Measurements from ENCODE around the gene DAB1.

DAB1 gene

GRCh38 chr1:56979986-56980755 is 443.7 kb downstream of the DAB1 start:
- no peak for DNase-seq (ENCODE audit: low read depth)
- TF ChIP-seq CTCF (IDR thresholded peaks at IDR 0.05; ENCODE audit: control insufficient read depth, insufficient read depth, low read depth, low read length, missing control alignments): no peak
- H3K4me3 ChIP-seq (ENCODE audit: control insufficient read depth, low read depth, low read length): no peak overlapping the region

DNA sequence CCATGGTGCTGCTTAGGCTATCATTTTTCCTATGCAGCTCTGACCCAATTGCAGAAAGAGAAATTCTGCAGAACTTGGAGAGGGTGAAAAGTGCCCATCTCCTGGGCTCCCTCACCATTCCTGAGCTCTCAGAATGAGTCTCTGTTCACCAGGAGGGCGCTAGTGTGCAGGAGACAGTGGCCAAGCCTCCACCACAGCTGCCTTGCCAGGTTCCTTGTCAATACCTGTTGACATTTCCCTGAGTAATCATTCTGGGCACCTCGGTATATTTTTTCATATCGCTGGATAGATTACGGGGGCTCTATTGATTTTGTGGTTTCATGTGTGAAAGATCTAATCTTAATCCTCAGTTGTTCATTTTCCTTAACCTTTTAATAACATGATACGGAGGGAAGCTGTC is 445.0 kb downstream of the DAB1 start:
- no peak for TF ChIP-seq CTCF (IDR thresholded peaks at IDR 0.05; ENCODE audit: control insufficient read depth, insufficient read depth, low read depth, low read length, missing control alignments)
- no peak for DNase-seq (ENCODE audit: low read depth)
- no peak overlapping the region for H3K4me3 ChIP-seq (ENCODE audit: control insufficient read depth, low read depth, low read length)

DNA sequence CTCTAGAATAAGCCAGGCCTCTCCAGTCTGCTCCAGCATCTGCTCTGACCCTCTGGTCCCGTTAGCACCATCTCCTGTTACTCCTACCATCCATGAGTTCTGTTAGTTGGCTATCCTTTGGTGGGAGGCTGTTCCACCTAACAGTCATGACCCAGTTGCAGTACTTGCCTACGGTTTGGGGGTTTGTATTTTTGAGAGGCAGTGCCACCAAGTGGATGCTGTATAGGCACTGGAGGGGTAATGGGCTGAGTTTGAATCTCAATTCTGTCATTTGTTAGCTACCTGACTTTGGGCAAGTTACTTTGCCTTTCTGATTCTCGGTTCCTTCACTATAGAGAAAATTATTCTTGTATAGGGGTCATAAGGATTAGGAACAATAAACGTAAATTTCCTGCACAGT is 445.9 kb downstream of the DAB1 start:
- peak; percentile 43 for TF ChIP-seq CTCF (IDR thresholded peaks at IDR 0.05; ENCODE audit: control insufficient read depth, insufficient read depth, low read depth, low read length, missing control alignments)
- no peak for DNase-seq (ENCODE audit: low read depth)
- no peak overlapping the region for H3K4me3 ChIP-seq (ENCODE audit: control insufficient read depth, low read depth, low read length)

DNA sequence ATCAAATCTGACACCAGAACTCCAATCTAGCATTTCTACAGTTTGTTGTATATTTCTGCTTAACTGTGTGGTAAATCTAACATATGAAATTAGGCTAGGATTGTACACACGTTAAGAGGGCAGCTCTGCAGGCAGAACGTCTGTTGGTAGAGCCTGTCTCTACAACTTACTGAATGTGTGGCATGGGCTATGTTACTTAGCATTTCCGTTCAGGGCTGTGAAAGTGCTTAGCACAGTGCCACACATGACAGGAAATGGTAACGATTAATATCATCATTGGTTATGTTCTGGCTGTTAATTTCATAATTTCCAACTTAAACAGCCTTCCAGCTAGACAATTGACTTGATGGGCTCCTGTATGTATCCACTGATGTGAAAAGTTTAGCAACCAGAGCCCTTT is 448.4 kb downstream of the DAB1 start:
- no peak overlapping the region for H3K4me3 ChIP-seq (ENCODE audit: control insufficient read depth, low read depth, low read length)
- TF ChIP-seq CTCF (IDR thresholded peaks at IDR 0.05; ENCODE audit: control insufficient read depth, insufficient read depth, low read depth, low read length, missing control alignments): no peak
- DNase-seq (ENCODE audit: low read depth): no peak

- DNase-seq (ENCODE audit: low read depth): no peak
- H3K4me3 ChIP-seq (ENCODE audit: control insufficient read depth, low read depth, low read length): no peak overlapping the region
- no peak for TF ChIP-seq CTCF (IDR thresholded peaks at IDR 0.05; ENCODE audit: control insufficient read depth, insufficient read depth, low read depth, low read length, missing control alignments)
Observed at GRCh38 chr1:56973923-56974742, 449.7 kb downstream of the DAB1 start.

GRCh38 chr1:56972976-56973375 is 450.9 kb downstream of the DAB1 start:
- no peak for DNase-seq (ENCODE audit: low read depth)
- no peak overlapping the region for H3K4me3 ChIP-seq (ENCODE audit: control insufficient read depth, low read depth, low read length)
- TF ChIP-seq CTCF (IDR thresholded peaks at IDR 0.05; ENCODE audit: control insufficient read depth, insufficient read depth, low read depth, low read length, missing control alignments): no peak
